WTC11 (cell line): Measurements from ENCODE around the gene KCNJ6. TPM values are rescaled to one million over a fixed set of nuclear protein-coding genes. Genes with fewer than 3 reads are reported as not detected.

ENCODE experiments used
- ATAC-seq: fragments of 200-7000 bp; cut with Tn5 transposase; 2 replicates; pipeline ENCODE4 v1.10.0; 2021; ENCODE audit warnings: mild to moderate bottlenecking, moderate library complexity
- CTCF ChIA-PET: fragments of 300-600 bp; sonication (Branson Sonifier 250); formaldehyde crosslinking; loops from one replicate; lab custom pipeline; 2021; ENCODE audit warnings: antibody characterized with exemption; lab: Charles Lee
- POLR2A ChIA-PET: fragments of 350-600 bp; sonication (Branson Sonifier 250); formaldehyde crosslinking; loops from one replicate; lab custom pipeline; 2021; ENCODE audit warnings: antibody characterized with exemption; lab: Charles Lee
- DNase-seq: peaks from one replicate; pipeline ENCODE4 v3.0.0; 2021; ENCODE audit warnings: low spot score
- H3K27ac Mint-ChIP-seq: 2 replicates; pipeline ENCODE4 v1.8.0; 2021; ENCODE audit warnings: mixed read lengths
- H3K27me3 Mint-ChIP-seq: 2 replicates; pipeline ENCODE4 v1.8.0; 2021; ENCODE audit warnings: low read depth, mild to moderate bottlenecking, moderate library complexity, mixed read lengths
- H3K36me3 Mint-ChIP-seq: 2 replicates; pipeline ENCODE4 v1.8.0; 2021; ENCODE audit warnings: mixed read lengths
- H3K4me1 Mint-ChIP-seq: 2 replicates; pipeline ENCODE4 v1.8.0; 2022; ENCODE audit warnings: mixed read lengths
- H3K4me3 Mint-ChIP-seq: 2 replicates; pipeline ENCODE4 v1.8.0; 2021; ENCODE audit warnings: mild to moderate bottlenecking, moderate library complexity, mixed read lengths
- H3K9me3 Mint-ChIP-seq: 2 replicates; pipeline ENCODE4 v1.8.0; 2021; ENCODE audit warnings: mixed read lengths
- CREM ChIP-seq: sonication (generic); formaldehyde crosslinking; IDR thresholded peaks from 2 replicates; pipeline ENCODE4 v1.8.1; 2022; ENCODE audit warnings: mild to moderate bottlenecking, missing genetic modification reagents, moderate library complexity
- ESRRA ChIP-seq: sonication (generic); formaldehyde crosslinking; IDR thresholded peaks from 2 replicates; pipeline ENCODE4 v1.8.1; 2022; ENCODE audit warnings: mild to moderate bottlenecking, missing genetic modification reagents, borderline replicate concordance
- ETV6 ChIP-seq: sonication (generic); formaldehyde crosslinking; IDR thresholded peaks from 2 replicates; pipeline ENCODE4 v1.8.1; 2022; ENCODE audit warnings: mild to moderate bottlenecking, missing genetic modification reagents
- GABPB1 ChIP-seq: sonication (generic); formaldehyde crosslinking; IDR thresholded peaks from 2 replicates; pipeline ENCODE4 v1.8.1; 2023; ENCODE audit warnings: mild to moderate bottlenecking, missing genetic modification reagents
- JUN ChIP-seq: sonication (generic); formaldehyde crosslinking; IDR thresholded peaks from 2 replicates; pipeline ENCODE4 v1.8.0; 2023; ENCODE audit warnings: mild to moderate bottlenecking, missing genetic modification reagents
- KAT7 ChIP-seq: sonication (generic); formaldehyde crosslinking; IDR thresholded peaks from 2 replicates; pipeline ENCODE4 v1.8.1; 2023; ENCODE audit warnings: missing genetic modification reagents, mild to moderate bottlenecking, borderline replicate concordance
- MYBL2 ChIP-seq: sonication (generic); formaldehyde crosslinking; IDR thresholded peaks from 2 replicates; pipeline ENCODE4 v1.8.1; 2023; ENCODE audit warnings: mild to moderate bottlenecking, moderate library complexity, missing genetic modification reagents
- NFYB ChIP-seq: sonication (generic); formaldehyde crosslinking; conservative IDR thresholded peaks from 2 replicates; pipeline ENCODE4 v1.8.0; 2022; ENCODE audit warnings: low read depth, missing genetic modification reagents
- SOX15 ChIP-seq: fragments of 250-450 bp; sonication (Bioruptor Pico); IDR thresholded peaks from 2 replicates; pipeline ENCODE4 v1.9.0; 2021; ENCODE audit warnings: mild to moderate bottlenecking
- TP53 ChIP-seq: sonication (generic); formaldehyde crosslinking; IDR thresholded peaks from 2 replicates; pipeline ENCODE4 v1.8.1; 2023; ENCODE audit warnings: mild to moderate bottlenecking, missing genetic modification reagents
- ZNF317 ChIP-seq: sonication (generic); formaldehyde crosslinking; IDR thresholded peaks from 2 replicates; pipeline ENCODE4 v1.8.1; 2023; ENCODE audit warnings: low read depth, mild to moderate bottlenecking, moderate library complexity, missing genetic modification reagents, borderline replicate concordance
- ZNF671 ChIP-seq: fragments of 250-450 bp; sonication (Bioruptor Pico); IDR thresholded peaks from 2 replicates; pipeline ENCODE4 v1.8.0; 2021; ENCODE audit warnings: mild to moderate bottlenecking
- total RNA-seq: library from RNA; stranded (reverse); gene quantifications from 3 replicates; pipeline ENCODE4 v1.2.3, GENCODE V29; 2021
- TF ChIP-seq, protein P1 (sequence below): sonication (generic); formaldehyde crosslinking; IDR thresholded peaks from 2 replicates; pipeline ENCODE4 v1.8.1; 2022; ENCODE audit warnings: low read depth, missing genetic modification reagents, borderline replicate concordance
- TF ChIP-seq, protein P2 (sequence below): fragments of 250-450 bp; sonication (Bioruptor Pico); IDR thresholded peaks from 2 replicates; pipeline ENCODE4 v1.9.0; 2021; ENCODE audit warnings: moderate library complexity, mild to moderate bottlenecking, inconsistent platforms, borderline replicate concordance
- TF ChIP-seq, protein P3 (sequence below): sonication (generic); formaldehyde crosslinking; IDR thresholded peaks from 2 replicates; pipeline ENCODE4 v1.8.0; 2022; ENCODE audit warnings: mild to moderate bottlenecking, missing genetic modification reagents
- TF ChIP-seq, protein P4 (sequence below): fragments of 250-450 bp; sonication (Bioruptor Pico); IDR thresholded peaks from 2 replicates; pipeline ENCODE4 v2.1.2; 2022; ENCODE audit warnings: mild to moderate bottlenecking, moderate library complexity
- TF ChIP-seq, protein P5 (sequence below): fragments of 250-450 bp; sonication (Bioruptor Pico); IDR thresholded peaks from 2 replicates; pipeline ENCODE4 v1.9.0; 2021; ENCODE audit warnings: mild to moderate bottlenecking
- TF ChIP-seq, protein P6 (sequence below): sonication (generic); formaldehyde crosslinking; IDR thresholded peaks from 2 replicates; pipeline ENCODE4 v1.8.0; 2022; ENCODE audit warnings: missing genetic modification reagents

The KCNJ6 gene
- total RNA-seq, 1 experiment from 2014 or later = 0.35 TPM

DNA sequence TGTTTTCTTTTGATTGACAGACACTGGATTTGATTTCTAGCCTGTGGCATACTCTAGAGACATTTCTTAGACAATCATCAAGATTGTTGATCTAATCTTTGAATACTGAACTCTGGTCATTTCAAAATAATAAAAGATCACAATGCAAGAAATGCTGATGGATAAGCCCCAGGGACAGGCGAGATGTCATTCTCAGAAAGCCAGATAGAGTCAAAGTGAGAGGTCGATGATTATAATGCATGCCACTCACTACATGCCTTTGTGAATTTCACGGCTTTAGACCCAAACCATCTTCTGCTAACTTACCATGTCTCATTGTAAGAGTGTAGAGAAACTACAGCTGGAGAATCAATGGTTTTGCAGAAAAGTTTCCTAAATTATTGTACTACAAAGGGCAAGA, 292.6 kb downstream of the KCNJ6 start:
- POLR2A ChIA-PET = no interaction called here
- DNase-seq (no peak), ATAC-seq (no peak)
- no peaks in the 10 kb centered on the region; the same call in 1 of the 2 replicates for H3K27me3 Mint-ChIP-seq
- H3K4me3 Mint-ChIP-seq = no peak overlapping the region
- H3K9me3 Mint-ChIP-seq = peaks cover 18% of the 10 kb centered on the region
- H3K27ac Mint-ChIP-seq = no peak overlapping the region
- CTCF ChIA-PET = no interaction called here
- TF ChIP-seq ZNF671 (CRISPR knock-in tag) = no peak
- TF ChIP-seq, protein P1, sequence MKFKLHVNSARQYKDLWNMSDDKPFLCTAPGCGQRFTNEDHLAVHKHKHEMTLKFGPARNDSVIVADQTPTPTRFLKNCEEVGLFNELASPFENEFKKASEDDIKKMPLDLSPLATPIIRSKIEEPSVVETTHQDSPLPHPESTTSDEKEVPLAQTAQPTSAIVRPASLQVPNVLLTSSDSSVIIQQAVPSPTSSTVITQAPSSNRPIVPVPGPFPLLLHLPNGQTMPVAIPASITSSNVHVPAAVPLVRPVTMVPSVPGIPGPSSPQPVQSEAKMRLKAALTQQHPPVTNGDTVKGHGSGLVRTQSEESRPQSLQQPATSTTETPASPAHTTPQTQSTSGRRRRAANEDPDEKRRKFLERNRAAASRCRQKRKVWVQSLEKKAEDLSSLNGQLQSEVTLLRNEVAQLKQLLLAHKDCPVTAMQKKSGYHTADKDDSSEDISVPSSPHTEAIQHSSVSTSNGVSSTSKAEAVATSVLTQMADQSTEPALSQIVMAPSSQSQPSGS (CRISPR knock-in tag) = no peak
- no peak for TF ChIP-seq SOX15 (CRISPR knock-in tag)
- TF ChIP-seq, protein P2, sequence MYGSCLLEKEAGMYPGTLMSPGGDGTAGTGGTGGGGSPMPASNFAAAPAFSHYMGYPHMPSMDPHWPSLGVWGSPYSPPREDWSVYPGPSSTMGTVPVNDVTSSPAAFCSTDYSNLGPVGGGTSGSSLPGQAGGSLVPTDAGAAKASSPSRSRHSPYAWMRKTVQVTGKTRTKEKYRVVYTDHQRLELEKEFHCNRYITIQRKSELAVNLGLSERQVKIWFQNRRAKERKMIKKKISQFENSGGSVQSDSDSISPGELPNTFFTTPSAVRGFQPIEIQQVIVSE (CRISPR knock-in tag) = no peak
- no peak for TF ChIP-seq ZNF317
- TF ChIP-seq, protein P3, sequence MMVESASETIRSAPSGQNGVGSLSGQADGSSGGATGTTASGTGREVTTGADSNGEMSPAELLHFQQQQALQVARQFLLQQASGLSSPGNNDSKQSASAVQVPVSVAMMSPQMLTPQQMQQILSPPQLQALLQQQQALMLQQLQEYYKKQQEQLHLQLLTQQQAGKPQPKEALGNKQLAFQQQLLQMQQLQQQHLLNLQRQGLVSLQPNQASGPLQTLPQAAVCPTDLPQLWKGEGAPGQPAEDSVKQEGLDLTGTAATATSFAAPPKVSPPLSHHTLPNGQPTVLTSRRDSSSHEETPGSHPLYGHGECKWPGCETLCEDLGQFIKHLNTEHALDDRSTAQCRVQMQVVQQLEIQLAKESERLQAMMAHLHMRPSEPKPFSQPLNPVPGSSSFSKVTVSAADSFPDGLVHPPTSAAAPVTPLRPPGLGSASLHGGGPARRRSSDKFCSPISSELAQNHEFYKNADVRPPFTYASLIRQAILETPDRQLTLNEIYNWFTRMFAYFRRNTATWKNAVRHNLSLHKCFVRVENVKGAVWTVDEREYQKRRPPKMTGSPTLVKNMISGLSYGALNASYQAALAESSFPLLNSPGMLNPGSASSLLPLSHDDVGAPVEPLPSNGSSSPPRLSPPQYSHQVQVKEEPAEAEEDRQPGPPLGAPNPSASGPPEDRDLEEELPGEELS = no peak
- no peak for TF ChIP-seq TP53 (CRISPR knock-in tag)
- TF ChIP-seq, protein P4, sequence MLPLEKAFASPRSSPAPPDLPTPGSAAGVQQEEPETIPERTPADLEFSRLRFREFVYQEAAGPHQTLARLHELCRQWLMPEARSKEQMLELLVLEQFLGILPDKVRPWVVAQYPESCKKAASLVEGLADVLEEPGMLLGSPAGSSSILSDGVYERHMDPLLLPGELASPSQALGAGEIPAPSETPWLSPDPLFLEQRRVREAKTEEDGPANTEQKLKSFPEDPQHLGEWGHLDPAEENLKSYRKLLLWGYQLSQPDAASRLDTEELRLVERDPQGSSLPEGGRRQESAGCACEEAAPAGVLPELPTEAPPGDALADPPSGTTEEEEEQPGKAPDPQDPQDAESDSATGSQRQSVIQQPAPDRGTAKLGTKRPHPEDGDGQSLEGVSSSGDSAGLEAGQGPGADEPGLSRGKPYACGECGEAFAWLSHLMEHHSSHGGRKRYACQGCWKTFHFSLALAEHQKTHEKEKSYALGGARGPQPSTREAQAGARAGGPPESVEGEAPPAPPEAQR (CRISPR knock-in tag) = no peak
- H3K36me3 Mint-ChIP-seq = peaks cover 11% of the 10 kb centered on the region
- H3K4me1 Mint-ChIP-seq = peaks cover 34% of the 10 kb centered on the region

DNA sequence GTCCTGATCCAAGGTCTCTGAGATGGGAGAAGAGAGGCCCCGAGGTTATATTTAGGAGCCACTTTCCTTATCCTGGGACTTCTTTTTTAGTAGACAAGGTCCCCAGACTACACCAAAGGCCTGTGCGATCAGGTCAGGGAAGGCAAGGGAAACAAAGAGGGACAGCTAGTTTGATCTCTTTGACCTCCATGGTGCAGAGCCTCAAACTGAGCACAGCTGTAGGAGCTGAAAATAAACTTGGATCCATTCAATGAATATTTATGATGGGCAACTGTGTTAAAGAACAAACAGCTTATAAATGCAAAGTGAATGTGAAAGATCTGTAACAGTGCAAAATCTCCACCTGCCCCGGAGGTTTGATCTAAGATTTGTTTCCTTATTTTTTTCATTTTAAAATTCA, 293.1 kb downstream of the KCNJ6 start:
- H3K36me3 Mint-ChIP-seq = peaks cover 6% of the 10 kb centered on the region; the same call in 1 of the 2 replicates
- TF ChIP-seq CREM (CRISPR knock-in tag) = no peak
- no peak for TF ChIP-seq ESRRA (CRISPR knock-in tag)
- no peak for TF ChIP-seq NFYB (CRISPR knock-in tag)
- TF ChIP-seq, protein P5, sequence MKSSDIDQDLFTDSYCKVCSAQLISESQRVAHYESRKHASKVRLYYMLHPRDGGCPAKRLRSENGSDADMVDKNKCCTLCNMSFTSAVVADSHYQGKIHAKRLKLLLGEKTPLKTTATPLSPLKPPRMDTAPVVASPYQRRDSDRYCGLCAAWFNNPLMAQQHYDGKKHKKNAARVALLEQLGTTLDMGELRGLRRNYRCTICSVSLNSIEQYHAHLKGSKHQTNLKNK = no peak
- no peaks in the 10 kb centered on the region; the same call in 1 of the 2 replicates for H3K27me3 Mint-ChIP-seq
- DNase-seq (no peak), ATAC-seq (no peak)
- H3K4me3 Mint-ChIP-seq = no peak overlapping the region
- ChIA-PET POLR2A (no interaction called here), CTCF (no interaction called here)
- H3K27ac Mint-ChIP-seq = peak overlapping the region; percentile 44; the same call in 1 of the 2 replicates
- peaks cover 13% of the 10 kb centered on the region for H3K9me3 Mint-ChIP-seq
- peaks cover 34% of the 10 kb centered on the region for H3K4me1 Mint-ChIP-seq

DNA sequence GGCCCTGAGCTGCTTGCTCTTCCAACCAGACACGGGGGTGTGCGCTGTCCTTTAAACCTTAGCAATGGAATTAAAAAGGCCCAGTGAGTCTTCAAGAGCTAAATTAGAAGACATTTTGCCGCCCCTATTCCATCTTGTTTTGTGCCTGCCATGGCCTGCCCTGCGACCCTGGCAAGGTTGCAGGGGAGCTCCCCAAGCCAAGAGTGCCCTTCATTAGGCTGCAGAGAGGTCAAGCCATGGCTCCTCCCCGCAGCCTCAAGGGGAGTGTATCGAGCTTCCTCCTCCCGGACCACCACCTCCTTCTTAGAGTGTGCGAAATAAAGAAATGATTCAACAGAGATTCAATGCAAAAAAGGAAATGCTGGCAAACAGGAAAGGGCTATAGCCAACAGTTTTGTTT, 293.5 kb downstream of the KCNJ6 start:
- no peak overlapping the region for H3K4me3 Mint-ChIP-seq
- ChIA-PET POLR2A (no interaction called here), CTCF (interaction anchor here (0.5 kb wide), 1 partner anchor 1313 kb away, joined by 3 read pairs; no protein-coding TSS in a partner anchor)
- TF ChIP-seq MYBL2 (no peak), KAT7 (no peak), JUN (CRISPR knock-in tag) (no peak), GABPB1 (CRISPR knock-in tag) (no peak), ETV6 (CRISPR knock-in tag) (no peak)
- TF ChIP-seq, protein P6, sequence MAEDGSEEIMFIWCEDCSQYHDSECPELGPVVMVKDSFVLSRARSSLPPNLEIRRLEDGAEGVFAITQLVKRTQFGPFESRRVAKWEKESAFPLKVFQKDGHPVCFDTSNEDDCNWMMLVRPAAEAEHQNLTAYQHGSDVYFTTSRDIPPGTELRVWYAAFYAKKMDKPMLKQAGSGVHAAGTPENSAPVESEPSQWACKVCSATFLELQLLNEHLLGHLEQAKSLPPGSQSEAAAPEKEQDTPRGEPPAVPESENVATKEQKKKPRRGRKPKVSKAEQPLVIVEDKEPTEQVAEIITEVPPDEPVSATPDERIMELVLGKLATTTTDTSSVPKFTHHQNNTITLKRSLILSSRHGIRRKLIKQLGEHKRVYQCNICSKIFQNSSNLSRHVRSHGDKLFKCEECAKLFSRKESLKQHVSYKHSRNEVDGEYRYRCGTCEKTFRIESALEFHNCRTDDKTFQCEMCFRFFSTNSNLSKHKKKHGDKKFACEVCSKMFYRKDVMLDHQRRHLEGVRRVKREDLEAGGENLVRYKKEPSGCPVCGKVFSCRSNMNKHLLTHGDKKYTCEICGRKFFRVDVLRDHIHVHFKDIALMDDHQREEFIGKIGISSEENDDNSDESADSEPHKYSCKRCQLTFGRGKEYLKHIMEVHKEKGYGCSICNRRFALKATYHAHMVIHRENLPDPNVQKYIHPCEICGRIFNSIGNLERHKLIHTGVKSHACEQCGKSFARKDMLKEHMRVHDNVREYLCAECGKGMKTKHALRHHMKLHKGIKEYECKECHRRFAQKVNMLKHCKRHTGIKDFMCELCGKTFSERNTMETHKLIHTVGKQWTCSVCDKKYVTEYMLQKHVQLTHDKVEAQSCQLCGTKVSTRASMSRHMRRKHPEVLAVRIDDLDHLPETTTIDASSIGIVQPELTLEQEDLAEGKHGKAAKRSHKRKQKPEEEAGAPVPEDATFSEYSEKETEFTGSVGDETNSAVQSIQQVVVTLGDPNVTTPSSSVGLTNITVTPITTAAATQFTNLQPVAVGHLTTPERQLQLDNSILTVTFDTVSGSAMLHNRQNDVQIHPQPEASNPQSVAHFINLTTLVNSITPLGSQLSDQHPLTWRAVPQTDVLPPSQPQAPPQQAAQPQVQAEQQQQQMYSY (CRISPR knock-in tag) = no peak
- DNase-seq (no peak), ATAC-seq (no peak; the same call in 1 of the 2 replicates)
- H3K27ac Mint-ChIP-seq = no peak overlapping the region
- H3K36me3 Mint-ChIP-seq = peaks cover 3% of the 10 kb centered on the region; the same call in 1 of the 2 replicates
- no peaks in the 10 kb centered on the region; the same call in 1 of the 2 replicates for H3K27me3 Mint-ChIP-seq
- H3K9me3 Mint-ChIP-seq = peaks cover 8% of the 10 kb centered on the region
- peaks cover 34% of the 10 kb centered on the region for H3K4me1 Mint-ChIP-seq
